Activated CD4-positive, alpha-beta T cell treated with anti-CD3 and anti-CD28 coated beads, Interleukin-2, Interleukin-4, amounts not matched to agents 100 ng/mL and 50 ng/mL, durations not matched to agents 16 hours and 8 hours (primary cell): ENCODE measurements around the gene HLA-F.

Experiments
- DNase-seq: peaks from one replicate; pipeline ENCODE4 v3.0.0-alpha.2; 2020; ENCODE audit warnings: low spot score

Gene HLA-F

DNA sequence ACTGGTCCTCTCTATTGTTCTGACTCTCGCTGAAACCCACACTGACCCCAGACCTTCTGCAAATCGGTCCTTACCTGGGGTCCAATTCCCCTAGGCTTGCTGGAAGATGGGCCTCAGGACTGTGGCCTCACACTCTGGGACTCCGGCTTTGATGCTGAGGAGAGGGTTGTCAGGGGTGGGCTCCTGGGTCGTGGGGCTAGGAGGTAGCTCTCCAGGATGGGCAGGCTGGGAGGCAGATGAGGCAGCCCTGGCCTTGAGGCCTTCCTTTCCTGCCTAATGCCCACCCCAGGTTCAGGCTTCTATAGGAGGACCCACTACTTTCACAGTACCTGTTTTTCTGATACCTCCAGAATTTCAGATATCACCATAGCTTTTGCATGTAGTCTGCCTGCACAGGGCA is 21.4 kb downstream of the HLA-F start:
- DNase-seq: no peak

DNA sequence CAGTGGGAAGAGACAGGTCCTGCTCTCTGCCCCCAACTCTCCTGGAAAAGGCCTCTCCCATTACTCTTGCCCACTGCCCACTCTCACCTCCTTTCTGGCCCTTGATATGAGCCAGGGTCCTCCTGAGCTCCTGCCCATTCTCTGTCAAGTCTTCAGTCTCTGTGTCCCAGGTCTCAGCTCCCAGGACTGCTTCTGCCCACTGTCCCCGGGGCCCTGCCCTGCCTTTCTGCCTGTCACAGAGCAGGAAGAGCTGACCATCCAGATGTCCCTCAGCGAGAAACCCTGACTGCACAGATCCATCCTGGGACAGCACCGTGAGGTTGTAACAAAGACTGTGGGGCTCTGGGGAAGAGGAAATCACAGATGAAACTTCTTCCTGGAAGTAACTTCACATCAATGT is 22.2 kb downstream of the HLA-F start:
- no peak for DNase-seq

- no peak for DNase-seq
Observed at GRCh38 chr6:29745855-29746449, 22.7 kb downstream of the HLA-F start.

- no peak for DNase-seq
Observed at GRCh38 chr6:29746846-29747687, 23.8 kb downstream of the HLA-F start.

DNA sequence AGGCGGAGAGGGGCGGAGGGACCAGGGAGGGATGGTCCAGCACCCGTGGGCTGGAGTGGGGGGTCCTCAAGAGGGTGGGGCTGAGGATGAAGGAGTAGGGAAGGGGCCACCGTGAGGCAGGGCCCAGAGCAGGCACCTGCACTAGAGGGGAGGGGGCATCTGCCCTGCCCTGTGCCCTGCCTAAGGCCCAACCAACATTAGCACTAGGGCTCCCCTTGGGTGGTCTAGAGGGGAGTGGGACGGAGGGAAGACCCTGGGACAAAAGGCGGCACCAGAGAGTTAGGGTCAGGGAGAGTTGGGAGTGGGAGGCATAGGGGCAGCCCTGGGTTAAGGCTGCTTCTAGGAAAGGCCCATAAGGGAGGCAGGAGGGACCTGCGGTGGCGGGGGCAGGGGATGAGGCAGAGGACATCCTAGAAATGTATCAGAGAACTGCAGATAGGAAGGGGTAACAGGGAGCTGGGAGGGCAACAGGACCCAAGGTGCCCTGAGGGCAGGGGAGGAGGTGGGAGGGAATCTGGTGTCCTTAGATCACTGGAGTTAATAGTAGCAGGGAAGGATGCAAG is 24.5 kb downstream of the HLA-F start:
- DNase-seq: no peak

DNA sequence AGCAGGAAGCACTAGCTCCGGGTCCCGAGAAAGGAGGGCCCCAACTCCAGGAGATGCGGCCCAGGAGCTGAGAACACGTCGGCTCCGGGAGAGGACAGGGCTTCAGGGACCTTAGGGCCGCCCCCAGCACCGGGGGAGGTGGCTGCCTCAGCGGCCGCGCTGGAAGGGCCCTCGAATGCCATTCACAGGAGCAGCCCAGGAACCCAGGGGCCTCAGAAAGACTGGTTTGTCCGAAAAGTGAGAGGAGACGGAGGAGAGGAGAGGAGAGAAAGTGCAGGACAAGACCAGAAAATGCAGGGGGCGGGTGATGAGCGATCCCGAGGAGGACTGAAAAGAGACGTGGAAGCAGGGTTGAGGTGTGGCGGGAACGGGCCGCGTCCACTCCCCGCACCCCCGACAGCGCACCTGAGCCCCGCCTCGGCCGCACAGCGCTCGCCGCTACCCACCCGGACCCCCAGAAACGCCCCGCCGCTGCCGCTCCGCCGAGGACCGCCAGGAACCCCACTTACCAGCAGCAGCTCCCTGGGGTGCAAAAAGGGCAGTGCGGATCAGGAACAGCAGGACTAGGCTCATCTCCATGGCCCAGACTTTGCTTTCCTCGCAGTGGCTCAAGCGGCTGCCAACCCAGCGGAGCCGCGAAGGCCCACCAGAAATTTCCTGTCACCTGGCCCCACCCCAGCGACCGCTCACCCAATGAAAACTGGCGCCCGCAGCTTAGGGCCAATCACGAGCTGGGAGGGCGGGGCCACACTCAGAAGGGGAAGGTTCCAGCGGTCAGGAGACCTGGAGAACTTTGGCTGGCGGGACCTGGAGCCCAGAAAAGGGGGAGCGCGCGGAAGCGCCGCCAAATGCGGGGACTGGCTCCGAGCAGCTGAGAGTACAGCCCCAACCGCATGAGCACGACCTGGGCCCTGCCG is 25.4 kb downstream of the HLA-F start:
- peak; percentile 84 for DNase-seq

DNA sequence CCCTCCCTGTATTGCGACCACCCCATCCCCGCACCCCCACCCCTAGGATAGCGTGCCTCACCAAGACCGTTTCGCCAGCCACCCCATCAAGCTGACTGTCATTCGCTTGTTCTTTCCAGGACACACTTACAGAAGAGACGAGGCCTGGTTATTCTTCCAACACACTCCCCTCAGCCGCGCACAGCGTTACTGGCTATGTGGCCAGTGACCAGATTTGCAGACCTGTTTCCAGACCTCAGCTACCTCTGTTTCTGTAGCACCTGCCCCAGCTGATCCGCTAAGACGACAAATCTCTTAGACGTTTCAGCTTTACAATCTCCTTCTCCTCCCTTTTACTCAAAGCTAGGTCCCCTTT is 26.1 kb downstream of the HLA-F start:
- no peak for DNase-seq

DNA sequence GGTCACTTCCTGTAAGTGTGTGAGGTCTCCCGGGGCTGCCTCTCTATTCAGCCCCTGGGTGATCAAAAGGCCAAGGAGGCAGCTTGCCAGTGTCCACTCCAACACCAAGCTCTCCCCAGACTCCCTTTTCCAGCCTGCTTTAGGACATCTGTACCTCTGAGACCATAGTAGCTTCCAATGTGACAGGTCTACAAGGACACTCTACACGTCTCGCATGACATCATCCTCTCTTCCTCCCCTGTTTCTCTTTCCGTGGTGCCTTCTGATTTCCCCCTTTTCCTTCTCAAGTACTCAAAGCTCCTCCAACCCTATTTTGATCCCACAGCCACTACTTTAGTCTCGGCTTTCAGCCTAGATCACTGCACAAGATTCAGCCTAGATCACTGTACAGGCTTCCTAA is 26.4 kb downstream of the HLA-F start:
- no peak for DNase-seq

DNA sequence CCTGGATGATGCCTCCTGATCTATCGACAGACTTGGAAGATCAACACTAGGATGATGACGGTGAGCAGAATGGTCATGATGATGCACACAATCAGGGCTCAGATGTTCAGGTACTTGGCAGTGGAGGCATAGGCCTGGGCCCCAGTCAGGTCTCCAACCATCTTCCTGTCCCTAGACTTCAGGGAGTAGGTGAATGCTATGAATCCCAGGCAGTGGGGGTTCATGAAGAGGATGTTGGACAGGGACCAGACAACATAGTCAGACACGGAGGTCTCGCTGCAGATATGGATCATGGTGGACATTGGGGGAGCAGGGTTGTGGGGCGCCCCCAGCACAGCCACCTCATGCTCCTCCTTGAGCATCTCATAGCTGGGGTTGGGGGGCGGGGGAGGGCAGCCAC is 27.5 kb downstream of the HLA-F start:
- no peak for DNase-seq

GRCh38 chr6:29751480-29751879 is 28.2 kb downstream of the HLA-F start:
- no peak for DNase-seq

- peak; percentile 86 for DNase-seq
Observed at GRCh38 chr6:29752451-29753308, 29.4 kb downstream of the HLA-F start.

- DNase-seq: no peak
Observed at GRCh38 chr6:29753309-29753644, 30.0 kb downstream of the HLA-F start.

DNA sequence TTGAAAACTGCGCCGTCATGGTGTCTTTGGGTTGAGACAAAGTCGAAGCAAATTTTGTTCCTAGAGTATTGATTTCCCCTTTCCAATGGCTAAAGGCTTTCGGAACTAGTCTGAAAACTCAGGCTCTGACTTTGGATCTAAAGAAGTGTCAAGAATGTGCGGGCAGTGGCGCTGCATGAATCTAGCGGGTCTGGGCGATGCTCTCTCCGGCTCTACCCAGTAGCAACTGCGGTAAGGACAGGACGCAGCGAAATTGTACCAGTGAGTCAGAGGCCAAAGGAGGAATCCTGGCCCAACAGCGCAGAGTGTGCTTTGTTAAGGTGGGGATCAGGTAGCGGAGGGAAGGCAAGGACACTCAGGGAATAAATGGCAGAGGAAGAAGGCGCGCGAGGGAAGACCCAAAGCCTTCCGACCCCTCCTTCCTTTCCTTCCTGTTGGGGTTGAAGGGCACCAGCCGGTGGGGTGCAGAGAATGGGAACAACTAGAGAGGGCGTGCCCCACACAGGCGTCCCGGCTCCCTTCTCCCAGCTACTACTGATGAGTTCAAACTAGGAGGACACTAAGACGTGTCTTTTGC is 32.1 kb downstream of the HLA-F start:
- DNase-seq: no peak

DNA sequence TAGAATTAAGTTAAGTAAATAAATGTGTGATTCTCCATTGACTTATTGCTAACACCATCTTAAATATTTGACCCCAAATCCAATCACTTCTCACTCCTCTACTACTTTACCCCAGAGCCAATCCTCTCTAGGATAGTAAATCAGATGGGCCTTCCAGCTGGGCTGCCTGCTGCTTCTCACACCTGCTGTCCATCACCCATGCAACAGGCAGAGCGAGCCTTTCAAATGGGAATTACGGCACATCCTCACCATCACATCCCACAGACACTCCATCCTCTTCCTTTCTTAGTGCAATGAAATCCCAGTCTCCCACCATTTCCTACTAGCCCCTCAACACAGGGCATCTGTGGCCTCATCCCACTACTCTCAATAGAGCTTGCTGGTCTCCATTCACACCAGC is 34.0 kb downstream of the HLA-F start:
- DNase-seq: no peak

GRCh38 chr6:29757701-29758293 is 34.6 kb downstream of the HLA-F start:
- no peak for DNase-seq

- no peak for DNase-seq
Observed at GRCh38 chr6:29758761-29759160, 35.5 kb downstream of the HLA-F start.

- no peak for DNase-seq
Observed at GRCh38 chr6:29759457-29759856, 36.2 kb downstream of the HLA-F start.

GRCh38 chr6:29760328-29760727 is 37.1 kb downstream of the HLA-F start:
- no peak for DNase-seq

DNA sequence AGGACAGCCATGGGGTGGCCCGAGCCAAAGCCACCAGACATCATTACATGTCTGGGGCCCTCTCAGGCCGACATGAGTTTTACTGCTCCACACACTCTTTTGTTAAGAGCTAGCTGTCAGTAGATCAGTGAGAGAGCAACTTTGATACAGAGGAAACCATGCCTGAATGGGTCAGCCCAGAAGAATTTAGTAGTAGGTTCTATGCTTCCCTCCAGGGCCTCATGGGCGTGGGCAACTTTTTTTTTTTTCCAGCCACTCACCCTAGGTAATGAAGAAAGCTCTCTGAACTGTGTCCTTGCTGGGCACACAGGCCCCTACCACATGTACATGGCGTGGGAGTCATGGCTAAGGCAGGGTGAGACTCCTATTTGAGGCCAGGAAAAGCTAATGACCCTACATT is 38.8 kb downstream of the HLA-F start:
- no peak for DNase-seq

DNA sequence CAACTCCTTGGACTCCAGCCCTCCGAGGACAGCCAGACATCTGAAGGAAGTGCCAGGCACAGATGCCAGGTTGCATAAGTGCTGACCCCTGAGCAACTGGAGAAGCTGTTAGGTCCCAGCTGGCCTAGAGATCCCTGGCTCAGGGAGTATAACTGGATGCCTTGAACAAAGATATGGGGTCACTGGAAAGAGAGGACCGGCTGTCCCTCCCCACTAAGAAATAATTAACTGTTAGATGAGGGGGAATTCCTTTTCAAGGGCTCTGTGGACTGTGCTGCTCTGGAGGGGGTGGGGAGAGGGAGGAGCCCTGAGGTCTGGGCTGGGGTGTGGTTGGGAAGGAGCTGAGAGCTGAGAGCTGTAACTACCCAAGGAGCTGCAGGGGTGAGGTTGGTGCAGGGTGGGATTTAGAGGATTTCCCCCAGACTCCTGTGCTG is 39.6 kb downstream of the HLA-F start:
- no peak for DNase-seq
